Fibroblast of lung (primary cell): ENCODE measurements around the gene PSMB2. TPM values are rescaled to one million over a fixed set of nuclear protein-coding genes. Genes with fewer than 3 reads are reported as not detected.

ENCODE experiments used
- DNase-seq, 2 donors: peaks; one replicate each; pipeline versions ENCODE4 v3.0.0 to v3.0.0-alpha.2; 2010; ENCODE audit warnings: low read depth in 2 of 2
- H2AFZ ChIP-seq: 2 replicates; pipeline ENCODE4 v1.5.1; 2012; ENCODE audit warnings: low read length, control low read depth, inconsistent platforms
- H3K27ac ChIP-seq: 2 replicates; pipeline ENCODE4 v1.5.1; 2011; ENCODE audit warnings: low read length, control low read depth; ENCODE audit not compliant: insufficient read depth
- H3K27me3 ChIP-seq: 2 replicates; pipeline ENCODE4 v1.5.1; 2011; ENCODE audit warnings: mild to moderate bottlenecking, low read length; ENCODE audit not compliant: control insufficient read depth, insufficient read depth
- H3K36me3 ChIP-seq: 2 replicates; pipeline ENCODE4 v1.5.1; 2011; ENCODE audit warnings: low read length; ENCODE audit not compliant: control insufficient read depth, insufficient read depth
- H3K4me1 ChIP-seq: 2 replicates; pipeline ENCODE4 v1.5.1; 2011; ENCODE audit warnings: low read length; ENCODE audit not compliant: control insufficient read depth, insufficient read depth; ENCODE audit errors: extremely low read depth
- H3K4me2 ChIP-seq: 2 replicates; pipeline ENCODE4 v1.5.1; 2011; ENCODE audit warnings: low read length, control low read depth; ENCODE audit not compliant: insufficient read depth; ENCODE audit errors: extremely low read depth
- H3K4me3 ChIP-seq, 4 experiments: fragments of 200-600 bp in 1 of 4; sonication (generic) in 1 of 4; replicated peaks in 1 of 4; 2 replicates each; pipeline ENCODE4 v1.5.1; 2011 to 2016; ENCODE audit warnings: low read length in 4 of 4, low read depth in 3 of 4, mild to moderate bottlenecking in 3 of 4, control low read depth in 2 of 4, inconsistent platforms in 1 of 4, mixed read lengths in 1 of 4; ENCODE audit not compliant: insufficient read depth in 1 of 4; ENCODE audit errors: control extremely low read depth in 1 of 4
- H3K79me2 ChIP-seq: 2 replicates; pipeline ENCODE4 v1.5.1; 2012; ENCODE audit warnings: mild to moderate bottlenecking, low read length, inconsistent platforms; ENCODE audit not compliant: control insufficient read depth, insufficient read depth
- H3K9ac ChIP-seq: 2 replicates; pipeline ENCODE4 v1.5.1; 2011; ENCODE audit warnings: mild to moderate bottlenecking, low read length, control low read depth; ENCODE audit not compliant: insufficient read depth
- H3K9me3 ChIP-seq: 2 replicates; pipeline ENCODE4 v1.5.1; 2012; ENCODE audit warnings: low read depth, low read length; ENCODE audit not compliant: control insufficient read depth, insufficient read depth
- H4K20me1 ChIP-seq: 2 replicates; pipeline ENCODE4 v1.5.1; 2011; ENCODE audit warnings: low read length; ENCODE audit not compliant: control insufficient read depth, insufficient read depth; ENCODE audit errors: extremely low read depth
- EZH2 ChIP-seq: IDR thresholded peaks from 2 replicates; pipeline ENCODE4 v1.5.1; 2012; ENCODE audit warnings: low read length, control low read depth, mild to moderate bottlenecking; ENCODE audit errors: missing control alignments
- polyA plus RNA-seq, 2 donors: library from polyadenylated mRNA; depleted of rRNA in 1 of 2; stranded (reverse) in 1 of 2; unstranded in 1 of 2; fragments of >200 nt; gene quantifications; 2 replicates each; pipeline ENCODE4 v1.2.1, GENCODE V29; 2011 to 2012; ENCODE audit warnings: missing spikeins in 1 of 2
- total RNA-seq: library from RNA; depleted of rRNA; stranded (reverse); fragments of >200 nt; gene quantifications from 2 replicates; pipeline ENCODE4 v1.2.1, GENCODE V29; 2014
- TF ChIP-seq, protein P1 (sequence below), 2 donors: IDR thresholded peaks in 1 of 2; conservative IDR thresholded peaks in 1 of 2; 1 replicate in 1 of 2; 2 replicates in 1 of 2; pipeline ENCODE4 v1.5.1; 2011 to 2012; ENCODE audit warnings: low read length in 2 of 2, control low read depth in 1 of 2, inconsistent platforms in 1 of 2, low read depth in 1 of 2, mild to moderate bottlenecking in 1 of 2

PSMB2 gene
- total and polyA plus RNA-seq, 2 donors (not counting 1 experiment from before 2014, with no cell fraction given), result 18.3 to 66.8 TPM

GRCh38 chr1:35611655-35612054 lies 29.7 kb downstream of the PSMB2 start:
- no peak for DNase-seq
- Histone ChIP-seq H3K4me1 (no peaks in the 10 kb centered on the region), H3K36me3 (peaks cover 5% of the 10 kb centered on the region), H3K27me3 (no peaks in the 10 kb centered on the region), H3K4me3 (no peak overlapping the region), H3K27ac (no peak overlapping the region), H3K4me2 (no peak overlapping the region), H4K20me1 (no peaks in the 10 kb centered on the region), H2AFZ (no peak overlapping the region), H3K9me3 (no peaks in the 10 kb centered on the region), H3K79me2 (peaks cover 21% of the 10 kb centered on the region), H3K9ac (no peak overlapping the region)
- TF ChIP-seq, protein P1, sequence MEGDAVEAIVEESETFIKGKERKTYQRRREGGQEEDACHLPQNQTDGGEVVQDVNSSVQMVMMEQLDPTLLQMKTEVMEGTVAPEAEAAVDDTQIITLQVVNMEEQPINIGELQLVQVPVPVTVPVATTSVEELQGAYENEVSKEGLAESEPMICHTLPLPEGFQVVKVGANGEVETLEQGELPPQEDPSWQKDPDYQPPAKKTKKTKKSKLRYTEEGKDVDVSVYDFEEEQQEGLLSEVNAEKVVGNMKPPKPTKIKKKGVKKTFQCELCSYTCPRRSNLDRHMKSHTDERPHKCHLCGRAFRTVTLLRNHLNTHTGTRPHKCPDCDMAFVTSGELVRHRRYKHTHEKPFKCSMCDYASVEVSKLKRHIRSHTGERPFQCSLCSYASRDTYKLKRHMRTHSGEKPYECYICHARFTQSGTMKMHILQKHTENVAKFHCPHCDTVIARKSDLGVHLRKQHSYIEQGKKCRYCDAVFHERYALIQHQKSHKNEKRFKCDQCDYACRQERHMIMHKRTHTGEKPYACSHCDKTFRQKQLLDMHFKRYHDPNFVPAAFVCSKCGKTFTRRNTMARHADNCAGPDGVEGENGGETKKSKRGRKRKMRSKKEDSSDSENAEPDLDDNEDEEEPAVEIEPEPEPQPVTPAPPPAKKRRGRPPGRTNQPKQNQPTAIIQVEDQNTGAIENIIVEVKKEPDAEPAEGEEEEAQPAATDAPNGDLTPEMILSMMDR (conservative IDR thresholded peaks at IDR 0.05 in 1 of 2, IDR thresholded peaks at IDR 0.05 in 1 of 2; ENCODE audit: low read depth in 1 of 2, low read length in 2 of 2), result no peak
- no peak for TF ChIP-seq EZH2

GRCh38 chr1:35605867-35606182 lies 35.5 kb downstream of the PSMB2 start:
- Histone ChIP-seq H2AFZ (no peak overlapping the region), H3K36me3 (peaks cover 14% of the 10 kb centered on the region), H3K4me3 (no peak overlapping the region), H3K4me2 (no peak overlapping the region), H3K9me3 (no peaks in the 10 kb centered on the region), H3K79me2 (peaks cover 7% of the 10 kb centered on the region), H4K20me1 (peaks cover 2% of the 10 kb centered on the region), H3K9ac (no peak overlapping the region), H3K27me3 (no peaks in the 10 kb centered on the region), H3K27ac (no peak overlapping the region), H3K4me1 (no peaks in the 10 kb centered on the region)
- TF ChIP-seq, protein P1 (conservative IDR thresholded peaks at IDR 0.05 in 1 of 2, IDR thresholded peaks at IDR 0.05 in 1 of 2; ENCODE audit: low read depth in 1 of 2, low read length in 2 of 2), result no peak
- TF ChIP-seq EZH2, result no peak
- DNase-seq, result peak in 1 of 2 donors; percentile 76

GRCh38 chr1:35605071-35605866 lies 36.1 kb downstream of the PSMB2 start:
- peaks cover 2% of the 10 kb centered on the region for H4K20me1 ChIP-seq
- no peaks in the 10 kb centered on the region for H3K27me3 ChIP-seq
- peaks cover 14% of the 10 kb centered on the region for H3K36me3 ChIP-seq
- H2AFZ ChIP-seq, result no peak overlapping the region
- H3K79me2 ChIP-seq, result peaks cover 7% of the 10 kb centered on the region
- H3K4me1 ChIP-seq, result no peaks in the 10 kb centered on the region
- TF ChIP-seq, protein P1 (conservative IDR thresholded peaks at IDR 0.05 in 1 of 2, IDR thresholded peaks at IDR 0.05 in 1 of 2; ENCODE audit: low read depth in 1 of 2, low read length in 2 of 2), result no peak
- TF ChIP-seq EZH2, result no peak
- no peak overlapping the region for H3K27ac ChIP-seq
- peak in 1 of 2 donors; percentile 35 for DNase-seq
- H3K4me3 ChIP-seq, result no peak overlapping the region
- H3K9me3 ChIP-seq, result no peaks in the 10 kb centered on the region
- no peak overlapping the region for H3K4me2 ChIP-seq
- H3K9ac ChIP-seq, result no peak overlapping the region
